GM23248 (cell line): ENCODE results near the gene CARM1. TPM values are rescaled to one million over a fixed set of nuclear protein-coding genes. Genes with fewer than 3 reads are reported as not detected.

Source experiments
- DNase-seq: peaks from one replicate; pipeline ENCODE4 v3.0.0-alpha.2; 2015
- H2AFZ ChIP-seq: fragments of 200-600 bp; sonication (generic); 2 replicates; pipeline ENCODE4 v1.6.1; 2016; ENCODE audit warnings: antibody characterized with exemption
- H3F3A ChIP-seq: fragments of 200-600 bp; sonication (generic); 2 replicates; pipeline ENCODE4 v1.6.1; 2016; ENCODE audit warnings: mild to moderate bottlenecking, antibody characterized with exemption, mixed run types; ENCODE audit not compliant: insufficient read depth
- H3K27ac ChIP-seq: fragments of 200-600 bp; sonication (generic); 2 replicates; pipeline ENCODE4 v1.5.1; 2016; ENCODE audit warnings: mild to moderate bottlenecking
- H3K27me3 ChIP-seq: fragments of 200-600 bp; sonication (generic); replicated peaks from 2 replicates; pipeline ENCODE4 v1.6.1; 2016; ENCODE audit warnings: mild to moderate bottlenecking; ENCODE audit not compliant: insufficient read depth
- H3K36me3 ChIP-seq: fragments of 200-600 bp; sonication (generic); 2 replicates; pipeline ENCODE4 v1.6.1; 2016; ENCODE audit warnings: low read depth, mild to moderate bottlenecking
- H3K4me1 ChIP-seq: fragments of 200-600 bp; sonication (generic); 2 replicates; pipeline ENCODE4 v1.6.1; 2016; ENCODE audit warnings: mild to moderate bottlenecking; ENCODE audit not compliant: insufficient read depth
- H3K4me2 ChIP-seq: fragments of 200-600 bp; sonication (generic); one replicate; pipeline ENCODE4 v1.6.1; 2016; ENCODE audit warnings: mild to moderate bottlenecking; ENCODE audit not compliant: unreplicated experiment
- H3K4me3 ChIP-seq: fragments of 200-600 bp; sonication (generic); 2 replicates; pipeline ENCODE4 v1.5.1; 2016; ENCODE audit warnings: mild to moderate bottlenecking
- H3K79me2 ChIP-seq: fragments of 200-600 bp; sonication (generic); 2 replicates; pipeline ENCODE4 v1.6.1; 2016; ENCODE audit warnings: mild to moderate bottlenecking; ENCODE audit not compliant: insufficient read depth
- H3K9ac ChIP-seq: fragments of 200-600 bp; sonication (generic); 2 replicates; pipeline ENCODE4 v1.6.1; 2016; ENCODE audit warnings: mild to moderate bottlenecking
- H3K9me2 ChIP-seq: fragments of 200-600 bp; sonication (generic); 2 replicates; pipeline ENCODE4 v1.6.1; 2016; ENCODE audit warnings: mixed run types, mild to moderate bottlenecking, moderate library complexity; ENCODE audit not compliant: insufficient read depth
- H3K9me3 ChIP-seq: fragments of 200-600 bp; sonication (generic); one replicate; pipeline ENCODE4 v1.6.1; 2017; ENCODE audit warnings: low read depth
- H4K20me1 ChIP-seq: fragments of 200-600 bp; sonication (generic); 2 replicates; pipeline ENCODE4 v1.6.0; 2016; ENCODE audit not compliant: insufficient read depth
- EZH2 ChIP-seq: fragments of 200-600 bp; sonication (generic); IDR thresholded peaks from 2 replicates; pipeline ENCODE4 v1.6.1; 2018; ENCODE audit warnings: antibody characterized with exemption, mild to moderate bottlenecking; ENCODE audit not compliant: insufficient read depth, poor library complexity, severe bottlenecking
- EZH2phosphoT487 ChIP-seq: fragments of 200-600 bp; sonication (generic); IDR thresholded peaks from 2 replicates; pipeline ENCODE4 v1.6.1; 2018; ENCODE audit warnings: antibody characterized with exemption, moderate library complexity, mild to moderate bottlenecking, low read depth; ENCODE audit not compliant: insufficient read depth
- WGBS, 2 experiments: methylation state at CpG; one replicate each; pipeline ENCODE4 v1.1.6; 2015 to 2017; ENCODE audit warnings: low lambda C conversion rate in 2 of 2, low coverage in 1 of 2; ENCODE audit errors: missing lambda C conversion rate in 2 of 2; 5-methylcytosine and 5-hydroxymethylcytosine counted together
- in situ Hi-C: fragments of 300-500 bp; cut with MboI; formaldehyde crosslinking; loops from 2 replicates; pipeline ENCODE4 v1.15.0; 2020
- polyA plus RNA-seq: library from polyadenylated mRNA; unstranded; fragments of >200 nt; fragmentation: Nextera tagmentation; extraction: Ambion mirVana; gene quantifications from 2 replicates; pipeline ENCODE4 v1.2.1, GENCODE V29; 2016
- total RNA-seq: library from RNA; depleted of rRNA; stranded (reverse); fragments of >200 nt; shearing (Covaris generic); gene quantifications from 2 replicates; pipeline ENCODE4 v1.2.3, GENCODE V29; 2014

CARM1 gene
- total and polyA plus RNA-seq, 2 experiments from 2014 or later, result 5.3 to 41.9 TPM

DNA sequence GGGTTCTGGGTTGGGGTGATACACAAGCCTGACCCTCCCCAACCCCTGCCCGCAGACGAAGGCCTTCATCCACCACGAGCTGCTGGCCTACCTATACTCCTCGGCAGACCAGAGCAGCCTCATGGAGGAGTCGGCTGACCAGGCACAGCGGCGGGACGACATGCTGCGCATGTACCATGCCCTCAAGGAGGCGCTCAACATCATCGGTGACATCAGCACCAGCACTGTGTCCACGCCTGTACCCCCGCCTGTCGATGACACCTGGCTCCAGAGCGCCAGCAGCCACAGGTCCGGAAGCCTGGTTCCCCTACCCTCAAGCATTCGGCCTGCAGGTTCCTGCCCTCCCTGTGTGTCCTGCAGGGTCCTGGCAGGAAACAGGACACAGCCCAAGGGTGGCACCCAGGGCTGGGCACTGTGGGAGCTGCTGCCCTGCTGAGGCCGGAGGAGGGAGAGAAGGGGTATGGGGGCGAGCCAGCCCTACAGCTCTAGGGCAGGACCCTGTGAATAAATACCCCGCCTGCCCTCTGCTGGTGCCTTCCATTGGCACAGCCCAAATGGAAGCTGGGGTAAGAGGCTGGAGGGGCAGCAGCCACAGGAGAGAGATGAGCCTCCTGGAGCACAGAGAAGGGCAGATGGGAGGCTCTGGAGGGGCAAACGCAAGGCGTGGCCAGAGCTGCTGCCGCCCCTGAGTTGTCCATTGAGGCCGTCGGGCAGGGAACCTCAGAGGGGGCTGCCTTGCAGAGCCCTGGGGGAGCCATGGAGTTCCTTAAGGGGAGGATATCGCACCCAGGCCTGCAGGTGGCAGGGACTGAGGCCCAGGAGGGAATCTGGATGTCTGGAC is 42.2 kb upstream of the CARM1 start:
- H3K27ac ChIP-seq, result no peak overlapping the region
- in situ Hi-C loops, result no loop called here
- no peaks in the 10 kb centered on the region for H3K9me3 ChIP-seq
- H3F3A ChIP-seq, result peaks cover 7% of the 10 kb centered on the region; the same call in 1 of the 2 replicates
- H3K4me2 ChIP-seq, result no peak overlapping the region
- no peaks in the 10 kb centered on the region for H4K20me1 ChIP-seq
- no peak overlapping the region for H3K9ac ChIP-seq
- no peak overlapping the region for H2AFZ ChIP-seq
- WGBS, 2 experiments, result 89 to 91% methylated on average over 25 to 26 of the region's 26 CpGs
- peak; percentile 23 for DNase-seq
- H3K36me3 ChIP-seq, result no peaks in the 10 kb centered on the region; the same call in 1 of the 2 replicates
- no peaks in the 10 kb centered on the region for H3K9me2 ChIP-seq
- no peaks in the 10 kb centered on the region for H3K79me2 ChIP-seq
- no peaks in the 10 kb centered on the region for H3K4me1 ChIP-seq
- no peak overlapping the region for H3K4me3 ChIP-seq
- TF ChIP-seq EZH2 (no peak), EZH2phosphoT487 (no peak)
- H3K27me3 ChIP-seq, result no peaks in the 10 kb centered on the region

DNA sequence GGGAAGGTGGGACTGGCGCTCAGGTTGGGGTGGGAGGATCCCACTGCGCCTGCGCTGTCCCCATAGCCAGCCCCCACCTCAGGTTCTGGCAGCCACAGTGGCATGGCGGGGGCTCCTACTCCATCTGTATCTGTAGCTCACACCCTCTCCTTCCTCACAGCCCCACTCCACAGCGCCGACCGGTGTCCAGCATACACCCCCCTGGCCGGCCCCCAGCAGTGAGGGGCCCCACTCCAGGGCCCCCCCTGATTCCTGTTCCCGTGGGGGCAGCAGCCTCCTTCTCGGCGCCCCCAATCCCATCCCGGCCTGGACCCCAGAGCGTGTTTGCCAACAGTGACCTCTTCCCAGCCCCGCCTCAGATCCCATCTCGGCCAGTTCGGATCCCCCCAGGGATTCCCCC is 41.4 kb upstream of the CARM1 start:
- H3K79me2 ChIP-seq, result no peaks in the 10 kb centered on the region
- TF ChIP-seq EZH2, result no peak
- WGBS, 2 experiments, result 88 to 98% methylated on average over 9 to 13 of the region's 16 CpGs
- DNase-seq, result no peak
- no peaks in the 10 kb centered on the region for H3K4me1 ChIP-seq
- H3K9ac ChIP-seq, result no peak overlapping the region
- H3K9me2 ChIP-seq, result no peaks in the 10 kb centered on the region
- no peaks in the 10 kb centered on the region for H4K20me1 ChIP-seq
- H3F3A ChIP-seq, result peaks cover 7% of the 10 kb centered on the region; the same call in 1 of the 2 replicates
- H3K27ac ChIP-seq, result no peak overlapping the region
- H3K4me3 ChIP-seq, result no peak overlapping the region
- no peaks in the 10 kb centered on the region for H3K27me3 ChIP-seq
- no peaks in the 10 kb centered on the region for H3K9me3 ChIP-seq
- no peaks in the 10 kb centered on the region; the same call in 1 of the 2 replicates for H3K36me3 ChIP-seq
- no peak overlapping the region for H2AFZ ChIP-seq
- H3K4me2 ChIP-seq, result no peak overlapping the region
- in situ Hi-C loops, result no loop called here

DNA sequence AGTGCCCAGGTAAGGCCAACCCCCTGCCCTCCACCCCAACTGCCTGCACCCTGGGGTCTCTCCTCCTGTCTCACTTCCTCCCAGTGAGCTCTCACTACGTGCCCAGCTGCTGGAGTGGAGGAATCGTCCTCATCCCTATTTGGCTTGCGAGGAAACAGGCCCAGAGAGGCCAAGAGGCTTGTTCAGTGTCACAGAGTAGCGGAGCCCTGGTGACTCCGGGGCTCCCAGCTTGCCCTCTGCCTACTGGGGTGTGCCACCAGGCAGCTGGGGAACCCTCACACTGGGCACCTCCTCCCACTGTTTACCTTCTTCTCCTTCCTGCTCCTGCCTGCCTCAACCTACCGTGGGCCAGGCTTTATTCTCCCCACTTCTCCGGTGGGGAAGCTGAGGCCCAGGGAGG is 41.0 kb upstream of the CARM1 start:
- WGBS, 2 experiments, result 88 to 95% methylated on average over 7 of the region's 7 CpGs
- Histone ChIP-seq H4K20me1 (no peaks in the 10 kb centered on the region), H3F3A (peaks cover 7% of the 10 kb centered on the region; the same call in 1 of the 2 replicates), H2AFZ (no peak overlapping the region), H3K4me1 (no peaks in the 10 kb centered on the region), H3K9ac (no peak overlapping the region), H3K4me3 (no peak overlapping the region), H3K4me2 (no peak overlapping the region), H3K9me3 (no peaks in the 10 kb centered on the region), H3K27ac (no peak overlapping the region), H3K79me2 (no peaks in the 10 kb centered on the region), H3K9me2 (no peaks in the 10 kb centered on the region), H3K27me3 (no peaks in the 10 kb centered on the region), H3K36me3 (no peaks in the 10 kb centered on the region)
- in situ Hi-C loops, result no loop called here
- TF ChIP-seq EZH2, result no peak
- no peak for TF ChIP-seq EZH2phosphoT487
- DNase-seq, result no peak

DNA sequence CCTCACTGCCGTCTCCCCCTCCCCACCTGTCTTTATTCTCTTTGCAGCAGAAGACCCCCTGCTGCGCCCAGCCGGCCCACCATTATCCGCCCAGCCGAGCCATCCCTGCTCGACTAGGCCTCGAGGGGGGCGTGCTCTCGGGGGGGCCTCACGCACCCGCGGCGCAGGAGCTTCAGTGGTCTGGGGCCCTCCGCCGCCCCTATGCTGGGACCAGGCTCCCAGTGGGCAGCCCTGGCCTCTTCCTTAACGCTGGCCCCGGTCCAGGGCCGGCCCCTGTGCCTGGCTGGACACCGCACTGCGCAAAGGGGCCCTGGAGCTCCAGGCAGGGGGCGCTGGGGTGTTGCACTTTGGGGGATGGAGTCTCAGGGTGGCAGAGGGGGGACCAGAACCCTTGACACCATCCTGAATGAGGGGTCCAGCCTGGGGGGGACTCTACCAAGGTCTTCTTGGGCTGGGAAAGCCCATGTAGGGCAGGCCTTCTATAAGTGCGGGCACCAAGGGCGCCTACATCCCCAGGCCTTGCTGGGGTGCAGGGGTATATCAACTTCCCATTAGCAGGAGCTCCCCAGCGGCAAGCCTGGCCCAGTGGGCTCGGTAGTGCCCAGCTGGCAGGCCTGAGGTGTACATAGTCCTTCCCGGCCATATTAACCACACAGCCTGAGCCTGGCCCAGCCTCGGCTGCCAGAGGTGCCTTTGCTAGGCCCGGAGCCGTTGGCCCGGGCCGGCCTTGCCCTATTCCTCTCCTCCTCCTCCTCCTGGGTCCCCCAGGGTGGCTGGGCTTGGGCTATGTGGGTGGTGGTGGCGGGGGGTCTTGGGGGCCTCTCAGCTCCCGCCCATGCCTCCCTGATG is 40.2 kb upstream of the CARM1 start:
- Histone ChIP-seq H3K27ac (no peak overlapping the region), H3K4me2 (no peak overlapping the region), H4K20me1 (no peaks in the 10 kb centered on the region), H3K79me2 (no peaks in the 10 kb centered on the region), H3F3A (peaks cover 7% of the 10 kb centered on the region; the same call in 1 of the 2 replicates), H3K9ac (no peak overlapping the region), H3K9me3 (no peaks in the 10 kb centered on the region), H3K4me3 (no peak overlapping the region), H3K9me2 (no peaks in the 10 kb centered on the region), H3K36me3 (no peaks in the 10 kb centered on the region), H3K27me3 (no peaks in the 10 kb centered on the region), H3K4me1 (no peaks in the 10 kb centered on the region), H2AFZ (no peak overlapping the region)
- no peak for DNase-seq
- WGBS, 2 experiments, result 84 to 86% methylated on average over 26 to 27 of the region's 33 CpGs
- TF ChIP-seq EZH2phosphoT487 (no peak), EZH2 (no peak)
- in situ Hi-C loops, result no loop called here
